ENCODE results near the gene ERG. TPM values are rescaled to one million over a fixed set of nuclear protein-coding genes. Genes with fewer than 3 reads are reported as not detected.

The ERG gene
- total and polyA plus RNA-seq, 3 donors from 2014 or later: 3.7 to 8.0 (median 5.0) TPM

DNA sequence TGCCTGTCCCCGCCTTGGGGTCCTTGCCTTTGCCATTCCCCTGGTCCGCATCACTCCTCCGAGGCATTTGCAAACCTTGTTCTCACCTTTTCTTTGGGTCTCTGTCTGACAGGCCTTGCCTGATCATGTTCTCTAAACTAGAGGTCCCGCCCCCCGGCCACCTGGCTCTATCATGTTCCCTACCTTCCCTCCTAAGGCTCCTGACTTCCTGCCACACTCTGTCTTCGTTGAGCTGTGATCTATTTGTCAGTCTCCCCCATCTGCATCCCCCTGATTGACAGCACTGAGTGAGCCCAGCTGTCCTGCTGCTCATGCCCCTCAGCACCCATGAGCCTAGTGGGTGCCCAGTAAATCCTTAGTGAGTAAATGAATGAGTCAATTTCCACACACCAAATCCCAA lies 22.8 kb downstream of the ERG start:
- intact Hi-C loops (cut with DNase I; ENCODE audit: low total_unique reads): no loop called here
- H3K27me3 ChIP-seq: no peaks in the 10 kb centered on the region
- H3K36me3 ChIP-seq (ENCODE audit: low read depth, missing control alignments): no peaks in the 10 kb centered on the region
- WGBS, 2 donors: 78 to 83% methylated on average over 6 of the region's 6 CpGs
- H3K9me3 ChIP-seq: no peaks in the 10 kb centered on the region
- H3K4me1 ChIP-seq: no peaks in the 10 kb centered on the region
- H3K4me3 ChIP-seq: no peak overlapping the region
- TF ChIP-seq, protein P1, sequence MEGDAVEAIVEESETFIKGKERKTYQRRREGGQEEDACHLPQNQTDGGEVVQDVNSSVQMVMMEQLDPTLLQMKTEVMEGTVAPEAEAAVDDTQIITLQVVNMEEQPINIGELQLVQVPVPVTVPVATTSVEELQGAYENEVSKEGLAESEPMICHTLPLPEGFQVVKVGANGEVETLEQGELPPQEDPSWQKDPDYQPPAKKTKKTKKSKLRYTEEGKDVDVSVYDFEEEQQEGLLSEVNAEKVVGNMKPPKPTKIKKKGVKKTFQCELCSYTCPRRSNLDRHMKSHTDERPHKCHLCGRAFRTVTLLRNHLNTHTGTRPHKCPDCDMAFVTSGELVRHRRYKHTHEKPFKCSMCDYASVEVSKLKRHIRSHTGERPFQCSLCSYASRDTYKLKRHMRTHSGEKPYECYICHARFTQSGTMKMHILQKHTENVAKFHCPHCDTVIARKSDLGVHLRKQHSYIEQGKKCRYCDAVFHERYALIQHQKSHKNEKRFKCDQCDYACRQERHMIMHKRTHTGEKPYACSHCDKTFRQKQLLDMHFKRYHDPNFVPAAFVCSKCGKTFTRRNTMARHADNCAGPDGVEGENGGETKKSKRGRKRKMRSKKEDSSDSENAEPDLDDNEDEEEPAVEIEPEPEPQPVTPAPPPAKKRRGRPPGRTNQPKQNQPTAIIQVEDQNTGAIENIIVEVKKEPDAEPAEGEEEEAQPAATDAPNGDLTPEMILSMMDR (IDR thresholded peaks at IDR 0.05): no peak
- TF ChIP-seq POLR2A (IDR thresholded peaks at IDR 0.05): no peak
- peak overlapping the region in 1 of 2 donors; percentile 6 for H3K27ac ChIP-seq
- DNase-seq: no peak

DNA sequence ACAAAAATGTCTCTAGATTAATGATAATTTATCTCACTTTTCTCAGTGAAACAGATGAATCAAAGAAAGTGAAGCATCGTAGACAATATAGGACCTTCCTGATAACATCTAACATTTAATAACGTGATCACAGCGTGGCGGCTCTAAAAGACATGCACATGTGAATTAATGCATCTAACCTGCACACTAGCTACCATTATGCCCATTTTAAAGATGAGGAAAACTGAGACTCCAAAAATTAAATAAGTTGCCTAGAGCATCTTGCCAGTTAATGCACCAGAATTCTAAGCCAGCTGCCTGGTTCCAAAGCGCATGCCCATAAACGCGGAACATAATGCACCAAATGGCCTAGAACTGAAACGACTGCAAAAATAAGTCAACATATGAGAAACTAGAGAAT lies 23.5 kb downstream of the ERG start:
- H3K4me3 ChIP-seq: no peak overlapping the region
- no peaks in the 10 kb centered on the region for H3K4me1 ChIP-seq
- H3K27ac ChIP-seq: no peak overlapping the region
- TF ChIP-seq POLR2A (IDR thresholded peaks at IDR 0.05): no peak
- intact Hi-C loops (cut with DNase I; ENCODE audit: low total_unique reads): no loop called here
- 91 to 95% methylated on average over 8 of the region's 8 CpGs for WGBS, 2 donors
- H3K36me3 ChIP-seq (ENCODE audit: low read depth, missing control alignments): no peaks in the 10 kb centered on the region
- DNase-seq: no peak
- H3K27me3 ChIP-seq: no peaks in the 10 kb centered on the region
- no peaks in the 10 kb centered on the region for H3K9me3 ChIP-seq

DNA sequence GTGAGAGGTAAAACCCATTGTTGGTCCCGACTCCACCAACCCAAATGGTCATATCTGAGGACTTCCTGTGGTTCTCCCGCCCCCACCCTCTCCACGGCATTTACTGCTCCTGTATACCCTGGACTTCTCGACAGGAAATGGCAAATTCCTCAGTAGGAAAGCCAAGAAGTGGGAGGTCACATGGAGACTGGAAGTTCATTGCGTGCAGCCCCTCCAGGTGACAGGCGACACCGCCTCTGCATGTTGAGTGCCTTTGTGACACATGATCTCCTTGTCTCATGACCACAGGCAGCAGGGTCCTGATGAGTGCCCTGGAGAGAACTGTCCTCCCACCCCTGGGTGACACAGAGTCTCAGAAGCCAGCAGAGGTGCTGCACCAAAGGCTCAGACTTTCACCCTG lies 24.2 kb downstream of the ERG start:
- no peaks in the 10 kb centered on the region for H3K36me3 ChIP-seq (ENCODE audit: low read depth, missing control alignments)
- no peaks in the 10 kb centered on the region for H3K4me1 ChIP-seq
- no peak for TF ChIP-seq POLR2A (IDR thresholded peaks at IDR 0.05)
- TF ChIP-seq, protein P1 (IDR thresholded peaks at IDR 0.05): no peak
- H3K27ac ChIP-seq: no peak overlapping the region
- DNase-seq: no peak
- WGBS, 2 donors: 48 to 73% methylated on average over 3 to 7 of the region's 7 CpGs
- no peak overlapping the region for H3K4me3 ChIP-seq
- H3K27me3 ChIP-seq: no peaks in the 10 kb centered on the region
- intact Hi-C loops (cut with DNase I; ENCODE audit: low total_unique reads): no loop called here
- no peaks in the 10 kb centered on the region for H3K9me3 ChIP-seq

DNA sequence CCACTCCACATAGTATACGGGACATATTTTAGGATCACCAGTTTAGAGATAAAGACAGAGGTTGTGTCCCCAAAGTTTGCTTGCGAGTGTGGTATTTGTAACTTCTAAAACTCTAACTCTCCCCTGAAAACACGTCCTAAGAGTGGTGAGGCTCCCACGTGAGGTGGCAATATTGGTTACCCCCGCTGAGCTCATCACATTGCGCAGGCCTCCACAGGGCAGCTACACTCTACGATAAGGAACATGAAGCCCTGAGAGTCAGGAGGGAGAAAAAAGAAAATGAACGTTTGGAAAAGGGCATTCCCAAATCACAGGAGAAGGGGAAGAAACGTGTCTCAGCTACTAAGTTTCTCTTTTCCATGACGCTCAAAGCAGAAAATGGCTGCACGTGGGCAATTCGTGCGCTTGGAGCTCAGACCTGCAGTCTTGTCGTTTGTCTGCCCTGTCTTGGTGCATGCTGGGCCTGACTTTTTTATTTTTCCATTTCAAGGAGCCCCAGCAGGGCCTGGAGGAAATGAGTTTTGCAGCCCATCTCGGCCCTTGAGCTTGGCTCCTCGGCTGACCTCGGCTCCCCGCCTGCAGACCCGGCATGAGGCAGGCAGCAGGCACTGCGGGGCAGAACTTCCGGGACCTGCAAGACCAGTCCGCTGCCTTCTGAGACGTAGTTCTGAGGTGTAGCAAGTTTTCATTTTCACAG lies 25.7 kb downstream of the ERG start:
- intact Hi-C loops (cut with DNase I; ENCODE audit: low total_unique reads): no loop called here
- H3K36me3 ChIP-seq (ENCODE audit: low read depth, missing control alignments): no peaks in the 10 kb centered on the region
- no peaks in the 10 kb centered on the region for H3K27me3 ChIP-seq
- H3K4me1 ChIP-seq: no peaks in the 10 kb centered on the region
- no peak overlapping the region for H3K27ac ChIP-seq
- TF ChIP-seq, protein P1 (IDR thresholded peaks at IDR 0.05): no peak
- no peak for TF ChIP-seq POLR2A (IDR thresholded peaks at IDR 0.05)
- no peaks in the 10 kb centered on the region for H3K9me3 ChIP-seq
- peak overlapping the region; percentile 3 to 29 for H3K4me3 ChIP-seq
- 35 to 43% methylated on average over 23 of the region's 23 CpGs for WGBS, 2 donors
- DNase-seq: no peak

DNA sequence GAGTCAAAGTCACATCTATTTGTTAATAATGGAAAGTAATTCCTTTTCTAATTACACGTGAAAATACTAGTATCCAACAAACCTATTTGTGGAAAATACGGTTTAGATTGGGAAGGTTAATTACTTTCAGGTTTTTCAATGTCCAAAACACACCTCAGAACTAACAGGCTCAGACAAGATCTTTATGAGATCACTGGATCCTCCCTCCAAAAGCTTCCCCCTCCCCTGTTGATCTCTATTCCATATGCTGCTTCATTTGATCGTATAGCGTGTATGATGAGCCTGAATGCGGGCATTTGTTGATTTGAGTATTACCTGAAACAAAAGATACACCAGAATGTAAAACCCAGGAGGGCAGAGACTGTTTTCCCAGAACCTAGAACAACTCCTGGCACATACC lies 26.5 kb downstream of the ERG start:
- WGBS, 2 donors: 60 to 74% methylated on average over 5 of the region's 5 CpGs
- Histone ChIP-seq H3K4me1 (no peaks in the 10 kb centered on the region), H3K9me3 (no peaks in the 10 kb centered on the region), H3K27ac (no peak overlapping the region), H3K27me3 (no peaks in the 10 kb centered on the region), H3K36me3 (ENCODE audit: low read depth, missing control alignments) (no peaks in the 10 kb centered on the region), H3K4me3 (no peak overlapping the region)
- intact Hi-C loops (cut with DNase I; ENCODE audit: low total_unique reads): no loop called here
- DNase-seq: no peak
- TF ChIP-seq POLR2A (IDR thresholded peaks at IDR 0.05): no peak
- TF ChIP-seq, protein P1 (IDR thresholded peaks at IDR 0.05): no peak

All from testis (tissue), 3 donors.